ENCODE data around the gene COPS6. TPM values are rescaled to one million over a fixed set of nuclear protein-coding genes. Genes with fewer than 3 reads are reported as not detected.

COPS6 gene
- total and polyA plus RNA-seq, 9 donors: 42.3 to 100 (median 93.6) TPM

DNA sequence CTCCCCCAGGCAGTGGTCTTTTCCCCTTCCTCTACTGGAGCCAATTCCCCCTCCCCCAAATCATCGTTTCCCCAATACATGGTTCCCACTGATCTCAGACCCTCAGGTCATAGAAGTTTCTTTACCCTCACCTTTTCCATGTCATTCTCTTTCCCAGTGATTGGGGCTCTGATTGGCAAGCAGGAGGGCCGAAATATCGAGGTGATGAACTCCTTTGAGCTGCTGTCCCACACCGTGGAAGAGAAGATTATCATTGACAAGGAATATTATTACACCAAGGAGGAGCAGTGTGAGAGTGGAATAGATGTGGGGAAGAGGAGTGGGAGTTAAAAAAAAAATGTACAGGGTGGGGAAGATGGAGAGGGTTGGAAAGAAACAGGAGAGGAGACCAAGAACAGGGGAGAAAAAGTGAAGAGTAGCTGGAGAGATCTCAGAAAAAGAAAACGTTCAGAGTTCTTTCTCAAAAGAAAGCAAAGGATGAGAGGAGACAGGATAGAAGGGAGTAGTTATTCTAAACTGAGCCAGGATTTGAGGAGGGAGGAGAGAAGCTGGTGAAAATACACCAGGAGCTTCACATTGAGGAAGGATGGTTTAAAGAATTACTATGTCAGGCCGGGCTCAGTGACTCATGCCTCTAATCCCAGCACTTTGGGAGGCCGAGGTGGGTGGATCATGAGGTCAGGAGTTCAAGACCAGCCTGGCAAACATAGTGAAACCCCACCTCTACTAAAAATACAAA is 858 bp downstream of the COPS6 start:
- WGBS (ENCODE audit: insufficient coverage): 38% methylated on average over 1 of the region's 7 CpGs
- no peak for DNase-seq
- H3K36me3 ChIP-seq (ENCODE audit: control insufficient read depth, insufficient read depth, low read length): peaks cover 45% of the 10 kb centered on the region
- H3K4me1 ChIP-seq (ENCODE audit: control insufficient read depth, insufficient read depth, low read length): peaks cover 30% of the 10 kb centered on the region
- no peaks in the 10 kb centered on the region for H3K9me3 ChIP-seq (replicated peaks; ENCODE audit: control insufficient read depth, low read depth, low read length)
- peaks cover 2% of the 10 kb centered on the region for H3K27me3 ChIP-seq (ENCODE audit: control insufficient read depth, insufficient read depth, low read length)
- H3K27ac ChIP-seq (ENCODE audit: low read length): peak overlapping the region; percentile 82
- peak overlapping the region; percentile 97 for H3K4me3 ChIP-seq (ENCODE audit: low read length)

- H3K4me1 ChIP-seq (ENCODE audit: control insufficient read depth, insufficient read depth, low read length): peaks cover 30% of the 10 kb centered on the region
- H3K27me3 ChIP-seq (ENCODE audit: control insufficient read depth, insufficient read depth, low read length): peaks cover under 1% of the 10 kb centered on the region
- WGBS (ENCODE audit: insufficient coverage): 88% methylated on average over 7 of the region's 14 CpGs
- no peak overlapping the region for H3K4me3 ChIP-seq (ENCODE audit: low read length)
- peaks cover 56% of the 10 kb centered on the region for H3K36me3 ChIP-seq (ENCODE audit: control insufficient read depth, insufficient read depth, low read length)
- no peak for DNase-seq
- H3K27ac ChIP-seq (ENCODE audit: low read length): no peak overlapping the region
- no peaks in the 10 kb centered on the region for H3K9me3 ChIP-seq (replicated peaks; ENCODE audit: control insufficient read depth, low read depth, low read length)
Observed at GRCh38 chr7:100090527-100091410, 2.0 kb downstream of the COPS6 start.

- 36% methylated on average over 12 of the region's 19 CpGs for WGBS (ENCODE audit: insufficient coverage)
- H3K9me3 ChIP-seq (replicated peaks; ENCODE audit: control insufficient read depth, low read depth, low read length): no peaks in the 10 kb centered on the region
- no peak overlapping the region for H3K4me3 ChIP-seq (ENCODE audit: low read length)
- H3K27me3 ChIP-seq (ENCODE audit: control insufficient read depth, insufficient read depth, low read length): no peaks in the 10 kb centered on the region
- peaks cover 30% of the 10 kb centered on the region for H3K4me1 ChIP-seq (ENCODE audit: control insufficient read depth, insufficient read depth, low read length)
- peaks cover 65% of the 10 kb centered on the region for H3K36me3 ChIP-seq (ENCODE audit: control insufficient read depth, insufficient read depth, low read length)
- no peak for DNase-seq
- H3K27ac ChIP-seq (ENCODE audit: low read length): no peak overlapping the region
Observed at GRCh38 chr7:100091411-100092181, 2.8 kb downstream of the COPS6 start.

DNA sequence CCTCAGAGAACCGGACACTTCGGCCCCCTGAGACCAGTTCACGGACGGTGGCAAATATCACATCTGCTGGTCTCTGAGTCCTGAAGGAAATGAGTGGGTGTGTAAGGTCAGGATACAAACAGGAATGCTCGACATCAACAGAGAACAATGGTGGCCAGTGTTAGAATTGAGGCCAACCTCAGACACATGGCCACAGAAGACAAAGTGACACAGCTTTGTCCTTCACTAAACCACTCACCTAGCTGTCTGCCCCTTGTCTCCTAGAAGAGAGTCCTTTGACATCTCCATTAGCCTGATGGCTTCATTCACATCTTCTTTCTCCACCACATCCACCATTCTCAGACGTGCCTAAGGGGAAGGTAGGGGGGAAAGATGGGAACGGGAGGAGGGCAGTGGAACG is 4.3 kb downstream of the COPS6 start:
- H3K27me3 ChIP-seq (ENCODE audit: control insufficient read depth, insufficient read depth, low read length): no peaks in the 10 kb centered on the region
- peaks cover 78% of the 10 kb centered on the region for H3K36me3 ChIP-seq (ENCODE audit: control insufficient read depth, insufficient read depth, low read length)
- 43% methylated on average over 4 of the region's 8 CpGs for WGBS (ENCODE audit: insufficient coverage)
- no peak overlapping the region for H3K4me3 ChIP-seq (ENCODE audit: low read length)
- H3K27ac ChIP-seq (ENCODE audit: low read length): no peak overlapping the region
- no peak for DNase-seq
- peaks cover 28% of the 10 kb centered on the region for H3K4me1 ChIP-seq (ENCODE audit: control insufficient read depth, insufficient read depth, low read length)
- H3K9me3 ChIP-seq (replicated peaks; ENCODE audit: control insufficient read depth, low read depth, low read length): no peaks in the 10 kb centered on the region

GRCh38 chr7:100093498-100093897 is 4.7 kb downstream of the COPS6 start:
- DNase-seq: no peak
- H3K4me3 ChIP-seq (ENCODE audit: low read length): no peak overlapping the region
- peaks cover 24% of the 10 kb centered on the region for H3K4me1 ChIP-seq (ENCODE audit: control insufficient read depth, insufficient read depth, low read length)
- H3K27ac ChIP-seq (ENCODE audit: low read length): no peak overlapping the region
- peaks cover 82% of the 10 kb centered on the region for H3K36me3 ChIP-seq (ENCODE audit: control insufficient read depth, insufficient read depth, low read length)
- no peaks in the 10 kb centered on the region for H3K9me3 ChIP-seq (replicated peaks; ENCODE audit: control insufficient read depth, low read depth, low read length)
- H3K27me3 ChIP-seq (ENCODE audit: control insufficient read depth, insufficient read depth, low read length): no peaks in the 10 kb centered on the region
- 55% methylated on average over 11 of the region's 13 CpGs for WGBS (ENCODE audit: insufficient coverage)

DNA sequence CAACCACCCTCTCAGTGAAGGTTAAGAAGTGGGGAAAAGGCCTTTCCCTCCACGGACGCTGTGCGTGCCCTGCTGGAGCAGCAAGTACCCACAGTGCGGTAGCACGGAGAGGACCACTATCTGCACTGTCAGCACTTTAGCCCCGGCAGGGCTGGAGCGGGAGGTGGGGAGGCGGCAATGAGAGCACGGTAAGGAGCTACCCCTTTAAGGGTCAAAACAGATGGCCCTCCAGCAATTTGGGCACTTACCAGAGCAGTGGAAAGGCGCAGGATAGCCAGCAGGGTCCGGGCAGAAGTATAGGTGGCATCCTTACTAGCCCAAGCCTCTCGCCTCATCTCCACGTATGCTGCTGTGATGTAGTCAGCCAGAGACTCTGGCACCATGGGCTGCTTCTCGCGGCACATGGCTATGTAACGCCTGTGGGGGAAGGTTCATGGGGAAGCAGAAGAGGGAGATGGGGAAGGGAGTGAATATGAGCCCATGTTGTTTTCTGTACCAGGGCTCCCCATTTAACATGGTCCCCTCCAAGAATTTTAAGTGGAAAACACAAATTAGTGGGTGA is 5.2 kb downstream of the COPS6 start:
- H3K4me1 ChIP-seq (ENCODE audit: control insufficient read depth, insufficient read depth, low read length): peaks cover 26% of the 10 kb centered on the region
- WGBS (ENCODE audit: insufficient coverage): 83% methylated on average over 8 of the region's 16 CpGs
- H3K36me3 ChIP-seq (ENCODE audit: control insufficient read depth, insufficient read depth, low read length): peaks cover 87% of the 10 kb centered on the region
- H3K9me3 ChIP-seq (replicated peaks; ENCODE audit: control insufficient read depth, low read depth, low read length): no peaks in the 10 kb centered on the region
- no peak overlapping the region for H3K27ac ChIP-seq (ENCODE audit: low read length)
- no peaks in the 10 kb centered on the region for H3K27me3 ChIP-seq (ENCODE audit: control insufficient read depth, insufficient read depth, low read length)
- H3K4me3 ChIP-seq (ENCODE audit: low read length): no peak overlapping the region
- DNase-seq: no peak

DNA sequence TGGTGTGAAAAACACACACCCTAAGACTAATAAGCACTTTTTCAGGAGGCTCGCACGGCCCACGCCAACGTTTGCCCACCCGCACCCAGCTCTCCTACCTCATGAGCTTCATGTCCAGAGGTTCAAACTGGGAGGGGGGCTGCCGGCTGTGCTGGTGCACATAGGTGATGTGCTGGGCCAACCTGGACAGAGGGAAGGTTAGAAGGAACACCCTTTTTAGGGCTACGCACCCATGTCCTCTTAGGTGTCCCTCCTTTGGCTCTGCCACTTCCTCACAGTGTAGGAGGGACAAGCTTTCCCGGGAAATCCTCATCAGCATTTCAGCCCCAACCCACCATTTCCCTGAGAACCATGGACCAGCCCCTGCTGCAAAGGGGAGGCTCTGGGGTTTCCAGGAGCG is 6.5 kb downstream of the COPS6 start:
- WGBS (ENCODE audit: insufficient coverage): 60% methylated on average over 1 of the region's 9 CpGs
- Histone ChIP-seq H3K4me3 (ENCODE audit: low read length) (no peak overlapping the region), H3K27ac (ENCODE audit: low read length) (no peak overlapping the region), H3K27me3 (ENCODE audit: control insufficient read depth, insufficient read depth, low read length) (no peaks in the 10 kb centered on the region), H3K9me3 (replicated peaks; ENCODE audit: control insufficient read depth, low read depth, low read length) (no peaks in the 10 kb centered on the region), H3K36me3 (ENCODE audit: control insufficient read depth, insufficient read depth, low read length) (peaks cover 93% of the 10 kb centered on the region), H3K4me1 (ENCODE audit: control insufficient read depth, insufficient read depth, low read length) (peaks cover 25% of the 10 kb centered on the region)
- no peak for DNase-seq

DNA sequence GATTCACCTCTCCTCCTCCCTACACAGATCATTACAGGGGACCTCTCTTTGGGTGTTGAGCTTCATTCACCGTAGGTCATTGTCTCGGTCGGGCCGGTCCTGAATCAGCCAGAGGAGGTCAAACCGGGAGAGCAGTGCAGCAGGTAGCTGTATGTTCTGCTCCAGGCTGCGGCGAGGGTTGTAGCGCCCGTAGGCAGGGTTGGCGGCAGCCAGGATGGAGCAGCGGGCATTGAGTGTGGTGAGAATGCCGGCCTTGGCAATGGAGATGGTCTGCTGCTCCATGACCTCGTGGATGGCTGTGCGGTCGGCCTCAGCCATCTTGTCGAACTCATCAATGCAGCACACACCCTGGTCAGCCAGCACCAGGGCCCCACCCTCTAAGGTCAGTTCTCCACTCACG is 6.9 kb downstream of the COPS6 start:
- no peak overlapping the region for H3K4me3 ChIP-seq (ENCODE audit: low read length)
- WGBS (ENCODE audit: insufficient coverage): 92% methylated on average over 16 of the region's 17 CpGs
- H3K4me1 ChIP-seq (ENCODE audit: control insufficient read depth, insufficient read depth, low read length): peaks cover 25% of the 10 kb centered on the region
- no peak for DNase-seq
- no peak overlapping the region for H3K27ac ChIP-seq (ENCODE audit: low read length)
- no peaks in the 10 kb centered on the region for H3K9me3 ChIP-seq (replicated peaks; ENCODE audit: control insufficient read depth, low read depth, low read length)
- no peaks in the 10 kb centered on the region for H3K27me3 ChIP-seq (ENCODE audit: control insufficient read depth, insufficient read depth, low read length)
- H3K36me3 ChIP-seq (ENCODE audit: control insufficient read depth, insufficient read depth, low read length): peaks cover 89% of the 10 kb centered on the region

- H3K9me3 ChIP-seq (replicated peaks; ENCODE audit: control insufficient read depth, low read depth, low read length): no peaks in the 10 kb centered on the region
- no peak for DNase-seq
- H3K4me3 ChIP-seq (ENCODE audit: low read length): no peak overlapping the region
- WGBS (ENCODE audit: insufficient coverage): 83% methylated on average over 8 of the region's 10 CpGs
- H3K27me3 ChIP-seq (ENCODE audit: control insufficient read depth, insufficient read depth, low read length): no peaks in the 10 kb centered on the region
- H3K36me3 ChIP-seq (ENCODE audit: control insufficient read depth, insufficient read depth, low read length): peaks cover 63% of the 10 kb centered on the region
- no peak overlapping the region for H3K27ac ChIP-seq (ENCODE audit: low read length)
- peaks cover 25% of the 10 kb centered on the region for H3K4me1 ChIP-seq (ENCODE audit: control insufficient read depth, insufficient read depth, low read length)
Observed at GRCh38 chr7:100098913-100099312, 10.1 kb downstream of the COPS6 start.

All from muscle of leg (tissue), 11 donors.